Stromal cell of bone marrow (primary cell): ENCODE results near the gene SLC6A6.

ENCODE experiments used
- DNase-seq: peaks from one replicate; pipeline ENCODE4 v3.0.0-alpha.2; 2012; ENCODE audit warnings: low read depth

The SLC6A6 gene

DNA sequence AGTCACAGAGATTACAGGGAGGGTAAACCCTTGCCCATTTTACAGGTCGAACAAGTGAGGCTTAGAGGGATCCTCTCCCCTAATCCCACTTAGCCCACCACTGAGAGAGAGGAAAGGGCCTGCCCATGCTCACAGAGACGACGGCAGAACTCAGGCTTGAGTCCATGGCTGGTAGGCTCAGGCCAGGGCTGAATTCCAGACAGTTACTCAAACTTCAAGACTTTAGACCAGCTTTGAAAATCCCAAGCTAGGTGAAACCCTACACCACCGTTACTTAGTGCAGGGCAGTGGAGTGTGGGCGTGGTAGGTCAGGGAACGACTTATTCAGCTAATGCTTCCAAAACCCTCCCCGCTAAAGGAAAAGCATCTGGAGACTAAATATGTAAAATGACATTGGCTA lies 121.4 kb downstream of the SLC6A6 start:
- peak; percentile 16 for DNase-seq

DNA sequence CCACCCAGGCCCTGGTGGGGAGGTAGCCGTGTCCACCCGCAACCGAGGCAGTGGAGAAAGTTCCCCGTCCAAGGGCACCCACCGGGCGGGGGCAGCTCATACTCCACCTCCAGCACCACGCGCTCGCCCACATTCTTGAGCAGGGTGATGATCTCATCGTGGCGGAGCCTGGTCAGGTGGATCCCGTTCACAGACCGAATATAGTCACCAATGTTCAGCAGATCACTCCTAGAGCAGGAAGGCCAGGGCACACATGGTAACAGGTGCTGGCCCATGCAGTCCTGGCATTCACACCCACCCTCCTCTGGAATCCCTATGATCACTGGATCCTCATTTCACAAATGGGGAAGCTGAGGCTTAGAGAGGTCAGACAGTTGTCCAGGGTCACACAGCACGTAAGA lies 121.9 kb downstream of the SLC6A6 start:
- no peak for DNase-seq

GRCh38 chr3:14524920-14525660 lies 122.7 kb downstream of the SLC6A6 start:
- no peak for DNase-seq

DNA sequence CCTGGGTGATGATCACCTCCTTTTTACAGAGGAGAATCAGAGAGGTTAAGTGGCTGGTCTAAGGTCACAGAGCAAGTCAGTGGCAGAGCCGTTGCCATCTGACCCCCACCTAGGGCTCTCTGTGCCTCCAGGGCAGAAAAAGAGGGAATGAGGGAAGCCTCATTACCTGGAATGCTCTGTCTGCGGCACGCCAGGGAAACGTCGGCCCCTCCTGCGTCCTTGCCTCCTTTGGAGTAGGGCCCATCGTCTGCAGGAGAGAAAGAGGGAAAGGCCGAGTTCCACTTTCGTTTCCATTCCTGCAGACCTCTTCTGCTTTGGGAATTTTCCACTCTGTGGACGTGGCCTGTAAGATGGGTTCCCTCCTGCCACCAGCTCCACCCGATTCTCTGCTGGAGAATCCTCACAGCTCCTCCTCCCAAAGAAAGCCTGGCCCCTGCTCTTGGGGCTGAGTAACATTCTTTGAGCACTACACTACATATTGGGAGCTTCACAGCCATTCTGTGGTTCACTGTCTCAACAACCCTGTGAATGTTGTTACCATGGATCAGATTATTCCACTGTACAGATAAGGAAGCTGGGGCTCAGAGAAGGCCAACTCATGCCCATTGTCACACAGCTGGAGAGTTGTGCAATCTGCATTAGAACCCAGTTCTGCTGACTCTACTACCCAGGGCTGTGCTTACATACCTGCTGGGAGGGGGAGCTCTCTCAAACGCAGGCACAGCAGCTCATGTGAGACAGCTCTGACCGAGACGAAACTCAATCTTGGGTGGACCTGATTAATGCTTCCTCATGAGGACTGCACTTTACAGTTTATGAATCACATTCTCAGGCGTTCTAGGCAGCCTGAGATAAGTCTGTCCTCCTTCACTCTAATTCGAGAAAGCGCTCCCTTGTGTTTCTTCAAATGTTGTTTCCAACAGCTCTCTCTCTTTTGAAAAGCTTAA lies 123.6 kb downstream of the SLC6A6 start:
- peak; percentile 56 for DNase-seq

DNA sequence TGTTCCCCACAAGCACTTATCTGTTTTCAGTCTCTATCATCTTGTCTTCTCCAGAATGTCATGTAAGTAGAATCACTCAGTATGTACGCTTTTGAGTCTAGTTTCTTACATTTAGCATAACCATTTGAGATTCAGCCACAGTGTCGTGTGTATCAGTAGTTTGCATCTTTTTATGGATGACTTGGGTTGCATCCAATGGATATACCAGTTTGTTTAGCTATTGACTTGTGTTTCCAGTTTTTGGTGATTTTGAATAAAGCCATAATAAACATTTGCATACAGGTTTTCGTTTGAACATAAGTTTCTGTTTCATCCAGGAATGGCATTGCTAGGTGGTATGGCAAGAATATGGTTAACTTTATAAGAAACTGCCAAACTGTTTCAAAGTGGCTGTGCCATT lies 125.7 kb downstream of the SLC6A6 start:
- no peak for DNase-seq

DNA sequence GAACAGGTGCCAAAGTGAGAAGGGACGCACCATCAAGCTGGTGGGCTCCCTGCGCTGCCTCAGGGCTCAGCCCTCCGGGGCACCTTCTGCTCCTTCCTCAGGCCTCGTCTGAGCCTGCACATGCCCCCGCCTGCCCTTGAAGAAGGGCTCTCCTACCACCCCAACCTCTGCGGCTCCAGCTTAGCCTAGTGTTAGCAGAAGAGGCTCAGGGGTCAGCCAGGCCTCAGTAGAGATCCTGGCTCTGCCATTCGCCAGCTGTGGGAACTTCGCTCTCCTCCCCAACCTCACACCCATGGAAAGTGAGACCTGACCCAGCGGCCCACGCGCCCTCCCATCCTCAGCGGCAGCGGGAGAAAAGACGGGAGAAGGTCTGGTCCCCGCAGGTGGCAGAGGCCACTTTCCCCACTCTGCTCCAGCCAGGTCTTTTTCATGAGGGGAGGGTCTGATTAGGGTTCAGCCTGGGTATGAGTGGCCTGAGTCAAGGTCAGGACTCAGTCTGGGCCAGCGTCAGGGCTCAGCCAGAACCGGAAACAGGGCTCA lies 129.5 kb downstream of the SLC6A6 start:
- no peak for DNase-seq

GRCh38 chr3:14532691-14533456 lies 130.5 kb downstream of the SLC6A6 start:
- DNase-seq: no peak

DNA sequence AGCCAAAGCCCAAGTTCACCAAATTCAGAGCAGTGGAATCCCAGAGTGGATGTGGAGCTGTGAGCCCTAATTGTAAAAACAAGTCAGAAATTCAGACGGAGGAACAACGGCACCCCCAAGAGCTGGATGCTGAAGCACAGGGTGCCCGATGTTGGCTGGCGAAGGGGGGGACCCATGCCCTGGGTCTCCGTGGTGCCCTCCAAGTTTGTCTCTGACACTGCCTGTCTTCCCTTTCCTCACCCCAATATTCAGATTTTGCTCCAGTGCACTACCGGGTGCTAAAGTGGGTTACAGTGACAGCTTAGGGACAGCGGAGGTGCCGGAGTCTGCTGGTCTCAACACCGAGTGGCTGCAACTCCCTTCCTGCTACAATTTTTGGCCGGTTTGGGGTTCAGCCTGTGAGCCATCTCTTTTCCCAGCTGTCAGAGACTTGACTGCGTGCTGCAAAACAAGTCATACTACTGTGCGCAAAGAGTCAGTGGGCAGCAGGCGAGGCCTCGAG lies 131.1 kb downstream of the SLC6A6 start:
- DNase-seq: no peak

- DNase-seq: no peak
Observed at GRCh38 chr3:14534516-14535191, 132.2 kb downstream of the SLC6A6 start.

DNA sequence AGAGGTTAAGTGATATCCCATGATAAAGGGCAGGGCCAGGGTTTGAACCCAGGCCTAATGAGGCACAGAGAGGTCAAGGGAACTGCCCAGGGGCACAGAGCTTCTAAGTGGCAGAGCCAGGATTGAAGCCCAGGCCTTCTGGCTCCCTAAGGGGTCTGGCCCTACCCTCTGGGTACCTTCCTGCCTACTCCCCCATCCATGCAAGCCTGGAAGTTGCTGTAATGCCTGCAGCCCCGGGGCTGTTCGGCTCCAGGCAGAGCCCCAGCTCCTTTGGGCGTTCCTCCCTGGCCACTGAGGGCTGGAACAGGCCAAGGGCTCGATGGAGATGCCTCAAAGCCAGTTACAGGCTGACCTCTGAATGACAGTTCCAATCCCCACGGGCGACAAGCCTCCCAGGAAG lies 133.2 kb downstream of the SLC6A6 start:
- no peak for DNase-seq

DNA sequence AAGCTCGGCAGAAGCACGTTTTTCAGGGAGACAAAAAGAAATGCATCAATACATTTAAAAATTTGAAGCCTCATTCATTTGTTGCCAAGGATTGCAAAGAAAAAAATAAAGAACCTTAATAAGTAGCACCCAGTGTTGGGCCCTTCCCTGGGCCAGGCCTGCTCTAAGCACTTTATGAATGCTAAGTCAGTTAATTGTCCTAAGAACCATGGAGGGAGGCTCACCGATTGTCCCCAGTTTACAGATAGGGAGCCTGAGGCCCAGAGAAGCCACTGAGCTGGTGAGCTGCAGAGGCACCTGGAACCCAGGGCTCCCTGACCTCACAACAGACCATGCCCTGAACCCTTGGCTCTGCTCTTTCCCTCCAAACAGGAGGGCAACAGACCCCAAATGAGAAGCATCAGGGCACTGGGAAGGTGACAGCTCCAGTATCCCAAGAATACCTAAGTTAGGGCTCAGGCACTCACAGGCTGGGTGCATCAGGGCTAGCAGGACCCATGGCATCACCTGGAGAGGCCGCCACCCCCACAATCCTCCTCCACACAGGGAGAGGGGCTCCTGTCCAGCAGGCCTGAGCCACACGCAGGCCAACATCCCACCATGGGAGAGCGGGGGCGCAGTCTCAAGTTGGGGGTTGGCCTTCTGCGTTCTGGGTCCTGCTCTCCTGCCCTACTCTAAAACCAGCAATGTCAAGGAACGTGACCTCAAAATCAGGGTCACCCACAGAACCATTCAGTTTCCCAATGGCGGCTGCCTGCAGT lies 133.8 kb downstream of the SLC6A6 start:
- no peak for DNase-seq

- no peak for DNase-seq
Observed at GRCh38 chr3:14536837-14537589, 134.6 kb downstream of the SLC6A6 start.

- no peak for DNase-seq
Observed at GRCh38 chr3:14537590-14538450, 135.4 kb downstream of the SLC6A6 start.

DNA sequence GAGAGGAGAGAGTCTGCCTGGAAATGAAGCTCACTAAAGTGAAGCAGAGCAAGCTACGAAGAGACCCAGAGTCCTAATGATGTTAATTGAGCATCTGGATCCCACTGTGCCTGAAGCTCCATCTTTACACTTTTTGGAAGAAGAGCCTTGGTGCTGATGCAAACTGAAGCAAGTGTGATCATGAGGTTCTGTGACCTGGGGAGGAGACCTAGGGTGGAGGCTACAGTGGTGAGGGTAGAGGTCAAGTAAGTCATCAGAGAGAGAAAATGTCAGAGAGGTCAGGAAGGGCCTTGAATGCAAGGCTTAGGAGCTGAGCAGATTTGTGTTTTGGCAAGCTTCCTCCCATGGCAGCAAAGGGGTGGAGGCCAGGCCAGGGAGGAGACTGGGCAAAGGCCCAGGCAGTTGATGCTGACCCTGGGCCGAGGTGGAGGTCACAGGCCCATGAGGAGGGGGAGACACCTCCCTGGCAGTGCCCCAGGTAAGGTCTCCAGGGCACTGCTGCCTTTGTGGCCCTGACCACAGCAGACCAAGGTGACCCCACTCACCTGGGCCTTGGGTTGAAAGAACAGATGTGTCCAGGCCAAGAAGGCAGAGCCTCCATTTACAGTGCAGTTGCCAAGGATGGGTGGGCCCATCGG lies 136.2 kb downstream of the SLC6A6 start:
- no peak for DNase-seq
